ENCODE results near the gene PUS7L.
A peak's percentile ranks its signal among the peaks of the same experiment; 100 is the strongest.

PUS7L gene

DNA sequence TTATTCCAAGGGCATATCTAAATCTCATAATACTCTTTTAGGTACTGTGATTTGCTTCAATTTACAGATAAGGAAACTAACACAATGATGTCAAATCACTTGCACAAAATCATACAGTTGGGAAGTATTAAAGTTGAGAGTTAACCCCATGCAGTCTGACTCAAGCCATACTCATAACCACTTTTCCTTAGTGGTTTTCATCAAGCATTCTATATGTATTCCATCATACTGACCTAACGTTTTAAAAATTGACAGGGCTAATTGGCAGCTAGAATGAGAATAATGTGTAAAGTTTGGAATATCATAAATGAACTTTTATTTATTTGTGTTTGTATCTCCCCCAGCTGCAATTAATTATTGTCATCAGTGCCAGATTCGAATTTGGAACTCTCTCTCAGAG lies 20.9 kb downstream of the PUS7L start:
- Histone ChIP-seq H3K4me3 (ENCODE audit: low read depth, low read length) (no peak overlapping the region), H4K8ac (ENCODE audit: low read depth, low read length) (no peak overlapping the region), H3K14ac (ENCODE audit: low read length) (no peak overlapping the region), H3K27ac (ENCODE audit: low read depth, low read length) (no peak overlapping the region), H3K27me3 (ENCODE audit: insufficient read depth, low read length) (no peaks in the 10 kb centered on the region), H3K9ac (ENCODE audit: low read length) (no peak overlapping the region), H3K79me1 (ENCODE audit: low read length) (no peaks in the 10 kb centered on the region), H3K23ac (ENCODE audit: low read length) (no peak overlapping the region), H2BK5ac (ENCODE audit: low read depth, low read length, poor library complexity) (no peak overlapping the region), H3K79me2 (ENCODE audit: control insufficient read depth, insufficient read depth, low read length, poor library complexity) (no peaks in the 10 kb centered on the region), H3K36me3 (ENCODE audit: control insufficient read depth in 1 of 2, insufficient read depth in 2 of 2, low read length in 2 of 2) (peaks cover 0 to 3% of the 10 kb centered on the region in 2 experiments), H2BK120ac (ENCODE audit: insufficient read depth, low read length, poor library complexity) (no peak overlapping the region), H4K12ac (ENCODE audit: low read depth, low read length) (no peak overlapping the region), H4K91ac (ENCODE audit: low read depth, low read length) (no peak overlapping the region), H2AFZ (ENCODE audit: insufficient read depth, low read length, poor library complexity) (no peak overlapping the region), H3K18ac (ENCODE audit: low read length) (no peak overlapping the region), H2BK12ac (ENCODE audit: low read length) (no peak overlapping the region), H3K9me3 (ENCODE audit: insufficient read depth, low read depth, low read length) (no peaks in the 10 kb centered on the region), H3K4me1 (ENCODE audit: control insufficient read depth in 1 of 2, insufficient read depth in 2 of 2, low read length in 2 of 2) (no peaks in the 10 kb centered on the region), H3K4me2 (ENCODE audit: low read length) (no peak overlapping the region), H2AK5ac (ENCODE audit: low read length) (no peak overlapping the region), H3K4ac (ENCODE audit: low read depth, low read length) (no peak overlapping the region)
- no CpG with 5 or more reads among the region's 2 CpGs for WGBS (ENCODE audit: extremely low coverage, insufficient coverage, insufficient read length)
- DNase-seq, result no peak

DNA sequence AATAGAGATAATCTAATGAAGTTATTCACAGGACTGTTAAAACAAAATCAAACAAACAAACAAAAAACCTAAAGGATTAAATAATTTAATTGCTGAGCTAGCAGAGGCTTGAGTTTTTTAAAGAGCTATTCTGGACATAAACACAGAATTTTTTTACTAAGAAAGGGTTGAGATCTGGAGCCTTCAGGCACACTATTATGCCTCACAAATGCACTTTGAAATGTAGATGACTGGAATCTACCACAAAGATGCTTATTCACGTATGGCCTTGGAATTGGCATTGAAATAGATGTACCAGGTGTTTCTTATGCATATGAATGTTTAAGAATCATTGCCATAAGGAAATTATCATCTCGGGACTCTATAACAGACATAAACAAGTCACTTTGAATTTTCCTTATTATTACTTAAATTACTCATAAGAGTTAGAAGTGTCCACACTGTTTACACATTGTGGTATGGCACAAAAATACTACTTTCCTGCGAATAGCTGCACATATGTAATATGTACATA lies 21.6 kb downstream of the PUS7L start:
- peaks cover 0 to 3% of the 10 kb centered on the region in 2 experiments for H3K36me3 ChIP-seq (ENCODE audit: control insufficient read depth in 1 of 2, insufficient read depth in 2 of 2, low read length in 2 of 2)
- no peak overlapping the region for H3K14ac ChIP-seq (ENCODE audit: low read length)
- no peaks in the 10 kb centered on the region for H3K79me1 ChIP-seq (ENCODE audit: low read length)
- no peak overlapping the region for H2BK120ac ChIP-seq (ENCODE audit: insufficient read depth, low read length, poor library complexity)
- no peak overlapping the region for H3K18ac ChIP-seq (ENCODE audit: low read length)
- no peak overlapping the region for H3K4me3 ChIP-seq (ENCODE audit: low read depth, low read length)
- no peak overlapping the region for H3K27ac ChIP-seq (ENCODE audit: low read depth, low read length)
- H2AK5ac ChIP-seq (ENCODE audit: low read length), result no peak overlapping the region
- no peak overlapping the region for H2BK5ac ChIP-seq (ENCODE audit: low read depth, low read length, poor library complexity)
- H2BK12ac ChIP-seq (ENCODE audit: low read length), result no peak overlapping the region
- H4K12ac ChIP-seq (ENCODE audit: low read depth, low read length), result no peak overlapping the region
- H4K91ac ChIP-seq (ENCODE audit: low read depth, low read length), result no peak overlapping the region
- H3K4me1 ChIP-seq (ENCODE audit: control insufficient read depth in 1 of 2, insufficient read depth in 2 of 2, low read length in 2 of 2), result no peaks in the 10 kb centered on the region
- H3K4ac ChIP-seq (ENCODE audit: low read depth, low read length), result no peak overlapping the region
- H3K23ac ChIP-seq (ENCODE audit: low read length), result no peak overlapping the region
- H3K9me3 ChIP-seq (ENCODE audit: insufficient read depth, low read depth, low read length), result no peaks in the 10 kb centered on the region
- no peak overlapping the region for H4K8ac ChIP-seq (ENCODE audit: low read depth, low read length)
- DNase-seq, result no peak
- WGBS (ENCODE audit: extremely low coverage, insufficient coverage, insufficient read length), result no CpG with 5 or more reads among the region's 3 CpGs
- no peaks in the 10 kb centered on the region for H3K79me2 ChIP-seq (ENCODE audit: control insufficient read depth, insufficient read depth, low read length, poor library complexity)
- H3K9ac ChIP-seq (ENCODE audit: low read length), result no peak overlapping the region
- H3K27me3 ChIP-seq (ENCODE audit: insufficient read depth, low read length), result no peaks in the 10 kb centered on the region
- no peak overlapping the region for H3K4me2 ChIP-seq (ENCODE audit: low read length)
- no peak overlapping the region for H2AFZ ChIP-seq (ENCODE audit: insufficient read depth, low read length, poor library complexity)

DNA sequence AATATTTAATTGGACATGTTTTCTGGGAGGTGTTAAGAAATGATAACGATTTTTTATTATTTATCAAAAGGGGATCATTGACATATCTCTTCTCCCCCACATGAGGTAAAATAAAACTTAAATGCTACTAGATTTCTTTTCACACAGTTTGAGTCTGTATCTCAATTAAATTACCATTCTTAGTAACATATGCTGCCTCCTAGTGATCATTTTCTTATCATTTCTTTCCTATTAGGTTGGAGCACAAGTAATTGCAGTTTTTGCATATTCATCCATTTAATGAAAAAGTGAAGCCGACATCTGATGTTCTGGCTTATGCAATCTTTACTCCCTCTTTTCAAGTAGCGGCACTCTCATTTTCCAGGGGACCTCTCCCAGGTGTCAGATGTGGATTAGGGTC lies 24.9 kb downstream of the PUS7L start:
- Histone ChIP-seq H3K4ac (ENCODE audit: low read depth, low read length) (no peak overlapping the region), H2BK12ac (ENCODE audit: low read length) (no peak overlapping the region), H2AK5ac (ENCODE audit: low read length) (no peak overlapping the region), H3K27me3 (ENCODE audit: insufficient read depth, low read length) (no peaks in the 10 kb centered on the region), H2BK120ac (ENCODE audit: insufficient read depth, low read length, poor library complexity) (no peak overlapping the region), H3K4me2 (ENCODE audit: low read length) (no peak overlapping the region), H3K27ac (ENCODE audit: low read depth, low read length) (no peak overlapping the region), H3K14ac (ENCODE audit: low read length) (no peak overlapping the region), H3K23ac (ENCODE audit: low read length) (no peak overlapping the region), H2BK5ac (ENCODE audit: low read depth, low read length, poor library complexity) (no peak overlapping the region), H4K8ac (ENCODE audit: low read depth, low read length) (peak overlapping the region; percentile 38), H4K91ac (ENCODE audit: low read depth, low read length) (no peak overlapping the region), H3K9me3 (ENCODE audit: insufficient read depth, low read depth, low read length) (no peaks in the 10 kb centered on the region), H3K4me3 (ENCODE audit: low read depth, low read length) (no peak overlapping the region), H3K79me1 (ENCODE audit: low read length) (no peaks in the 10 kb centered on the region), H2AFZ (ENCODE audit: insufficient read depth, low read length, poor library complexity) (no peak overlapping the region), H4K12ac (ENCODE audit: low read depth, low read length) (no peak overlapping the region), H3K4me1 (ENCODE audit: control insufficient read depth in 1 of 2, insufficient read depth in 2 of 2, low read length in 2 of 2) (no peaks in the 10 kb centered on the region), H3K9ac (ENCODE audit: low read length) (no peak overlapping the region), H3K79me2 (ENCODE audit: control insufficient read depth, insufficient read depth, low read length, poor library complexity) (no peaks in the 10 kb centered on the region), H3K36me3 (ENCODE audit: control insufficient read depth in 1 of 2, insufficient read depth in 2 of 2, low read length in 2 of 2) (peaks cover 0 to 3% of the 10 kb centered on the region in 2 experiments), H3K18ac (ENCODE audit: low read length) (no peak overlapping the region)
- no peak for DNase-seq
- WGBS (ENCODE audit: extremely low coverage, insufficient coverage, insufficient read length), result no CpG with 5 or more reads among the region's 3 CpGs

DNA sequence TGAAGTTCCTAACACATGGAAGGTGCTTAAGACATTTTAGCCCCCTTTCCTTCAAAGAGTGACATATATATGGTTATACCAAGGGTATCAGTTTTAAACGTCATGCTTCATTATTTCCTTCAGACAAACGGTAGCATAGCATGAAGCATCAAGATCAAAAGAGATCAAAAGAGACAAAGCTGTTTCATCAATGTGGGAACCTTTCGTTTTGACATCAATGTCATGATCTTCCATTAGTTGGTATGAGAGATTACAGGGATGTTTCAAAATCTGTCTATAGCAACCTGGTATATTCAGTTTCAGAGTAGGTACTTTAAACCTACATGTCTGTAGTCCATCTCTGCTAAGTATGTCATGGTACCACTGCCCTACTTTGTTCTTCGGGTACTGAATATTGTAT lies 28.3 kb downstream of the PUS7L start:
- Histone ChIP-seq H3K27ac (ENCODE audit: low read depth, low read length) (no peak overlapping the region), H3K79me2 (ENCODE audit: control insufficient read depth, insufficient read depth, low read length, poor library complexity) (no peaks in the 10 kb centered on the region), H3K4me2 (ENCODE audit: low read length) (no peak overlapping the region), H2BK12ac (ENCODE audit: low read length) (no peak overlapping the region), H3K4me1 (ENCODE audit: control insufficient read depth in 1 of 2, insufficient read depth in 2 of 2, low read length in 2 of 2) (no peaks in the 10 kb centered on the region), H3K4me3 (ENCODE audit: low read depth, low read length) (no peak overlapping the region), H4K91ac (ENCODE audit: low read depth, low read length) (no peak overlapping the region), H2AK5ac (ENCODE audit: low read length) (no peak overlapping the region), H3K9ac (ENCODE audit: low read length) (no peak overlapping the region), H4K8ac (ENCODE audit: low read depth, low read length) (no peak overlapping the region), H2BK5ac (ENCODE audit: low read depth, low read length, poor library complexity) (no peak overlapping the region), H3K14ac (ENCODE audit: low read length) (no peak overlapping the region), H3K18ac (ENCODE audit: low read length) (no peak overlapping the region), H3K23ac (ENCODE audit: low read length) (no peak overlapping the region), H2BK120ac (ENCODE audit: insufficient read depth, low read length, poor library complexity) (no peak overlapping the region), H3K4ac (ENCODE audit: low read depth, low read length) (no peak overlapping the region), H3K36me3 (ENCODE audit: control insufficient read depth in 1 of 2, insufficient read depth in 2 of 2, low read length in 2 of 2) (no peaks in the 10 kb centered on the region), H4K12ac (ENCODE audit: low read depth, low read length) (no peak overlapping the region), H3K79me1 (ENCODE audit: low read length) (no peaks in the 10 kb centered on the region), H3K27me3 (ENCODE audit: insufficient read depth, low read length) (no peaks in the 10 kb centered on the region), H3K9me3 (ENCODE audit: insufficient read depth, low read depth, low read length) (no peaks in the 10 kb centered on the region), H2AFZ (ENCODE audit: insufficient read depth, low read length, poor library complexity) (no peak overlapping the region)
- WGBS (ENCODE audit: extremely low coverage, insufficient coverage, insufficient read length), result no CpG with 5 or more reads among the region's 4 CpGs
- no peak for DNase-seq

All from trophoblast cell (in vitro differentiated cells and primary cell).